HFF-Myc (cell line): Measurements from ENCODE around the gene GOLGA6D.
"Not testable (repeated sequence)": the region's sequence is repeated elsewhere in the genome, so short reads cannot be mapped to it uniquely, and the experiment has no call there.

Source experiments
- DNase-seq: peaks from one replicate; pipeline ENCODE4 v3.0.0-alpha.2; 2011; ENCODE audit warnings: low read depth; ENCODE audit errors: extremely low read depth
- H3K4me3 ChIP-seq: replicated peaks from 2 replicates; pipeline ENCODE4 v1.5.1; 2011; ENCODE audit warnings: low read depth, mild to moderate bottlenecking, control low read depth, low read length
- TF ChIP-seq, protein P1 (sequence below): IDR thresholded peaks from 2 replicates; pipeline ENCODE4 v1.5.1; 2012; ENCODE audit warnings: mild to moderate bottlenecking, low read depth, low read length, control low read depth; ENCODE audit errors: missing control alignments

GOLGA6D gene

GRCh38 chr15:75339531-75340240 is 57.1 kb downstream of the GOLGA6D start:
- DNase-seq, result no peak
- no peak overlapping the region for H3K4me3 ChIP-seq
- TF ChIP-seq, protein P1, sequence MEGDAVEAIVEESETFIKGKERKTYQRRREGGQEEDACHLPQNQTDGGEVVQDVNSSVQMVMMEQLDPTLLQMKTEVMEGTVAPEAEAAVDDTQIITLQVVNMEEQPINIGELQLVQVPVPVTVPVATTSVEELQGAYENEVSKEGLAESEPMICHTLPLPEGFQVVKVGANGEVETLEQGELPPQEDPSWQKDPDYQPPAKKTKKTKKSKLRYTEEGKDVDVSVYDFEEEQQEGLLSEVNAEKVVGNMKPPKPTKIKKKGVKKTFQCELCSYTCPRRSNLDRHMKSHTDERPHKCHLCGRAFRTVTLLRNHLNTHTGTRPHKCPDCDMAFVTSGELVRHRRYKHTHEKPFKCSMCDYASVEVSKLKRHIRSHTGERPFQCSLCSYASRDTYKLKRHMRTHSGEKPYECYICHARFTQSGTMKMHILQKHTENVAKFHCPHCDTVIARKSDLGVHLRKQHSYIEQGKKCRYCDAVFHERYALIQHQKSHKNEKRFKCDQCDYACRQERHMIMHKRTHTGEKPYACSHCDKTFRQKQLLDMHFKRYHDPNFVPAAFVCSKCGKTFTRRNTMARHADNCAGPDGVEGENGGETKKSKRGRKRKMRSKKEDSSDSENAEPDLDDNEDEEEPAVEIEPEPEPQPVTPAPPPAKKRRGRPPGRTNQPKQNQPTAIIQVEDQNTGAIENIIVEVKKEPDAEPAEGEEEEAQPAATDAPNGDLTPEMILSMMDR, result no peak

DNA sequence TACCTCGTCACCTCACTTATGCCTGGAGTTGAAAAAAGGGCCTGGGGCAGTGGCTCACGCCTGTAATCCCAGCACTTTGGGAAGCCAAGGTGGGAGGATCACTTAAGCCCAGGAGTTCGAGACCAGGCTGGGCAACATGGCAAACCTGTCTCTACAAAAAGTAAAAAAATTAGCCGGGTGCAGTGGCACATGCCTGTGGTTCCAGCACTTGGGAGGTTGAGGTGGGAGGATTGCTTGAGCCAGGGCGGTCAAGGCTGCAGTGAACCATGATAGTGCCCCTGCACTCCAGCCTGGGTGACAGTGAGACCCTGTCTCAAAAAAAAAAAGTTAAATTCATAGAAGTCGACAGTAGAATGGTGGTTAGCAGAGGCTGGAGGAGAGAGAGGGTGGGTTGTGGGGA is 59.6 kb downstream of the GOLGA6D start:
- TF ChIP-seq, protein P1, result no peak
- no peak for DNase-seq
- H3K4me3 ChIP-seq, result no peak overlapping the region

GRCh38 chr15:75343953-75344352 is 61.3 kb downstream of the GOLGA6D start:
- H3K4me3 ChIP-seq, DNase-seq: not testable (repeated sequence)
